ENCODE data around the gene ITPKC. TPM values are rescaled to one million over a fixed set of nuclear protein-coding genes. Genes with fewer than 3 reads are reported as not detected.
A peak's percentile ranks its signal among the peaks of the same experiment; 100 is the strongest.

Gene ITPKC
- total and polyA plus RNA-seq, 7 donors = 6.9 to 19.2 (median 14.5) TPM

DNA sequence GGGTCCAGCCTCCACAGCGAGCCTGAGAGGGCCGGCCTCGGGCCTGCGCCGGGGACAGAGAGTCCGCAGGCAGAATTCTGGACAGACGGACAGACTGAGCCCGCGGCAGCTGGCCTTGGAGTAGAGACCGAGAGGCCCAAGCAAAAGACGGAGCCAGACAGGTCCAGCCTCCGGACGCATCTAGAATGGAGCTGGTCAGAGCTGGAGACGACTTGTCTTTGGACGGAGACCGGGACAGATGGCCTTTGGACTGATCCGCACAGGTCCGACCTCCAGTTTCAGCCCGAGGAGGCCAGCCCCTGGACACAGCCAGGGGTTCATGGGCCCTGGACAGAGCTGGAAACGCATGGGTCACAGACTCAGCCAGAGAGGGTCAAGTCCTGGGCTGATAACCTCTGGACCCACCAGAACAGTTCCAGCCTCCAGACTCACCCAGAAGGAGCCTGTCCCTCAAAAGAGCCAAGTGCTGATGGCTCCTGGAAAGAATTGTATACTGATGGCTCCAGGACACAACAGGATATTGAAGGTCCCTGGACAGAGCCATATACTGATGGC is 490 bp downstream of the ITPKC start:
- peak overlapping the region; percentile 76 for H3K4me3 ChIP-seq
- TF ChIP-seq, protein P1, sequence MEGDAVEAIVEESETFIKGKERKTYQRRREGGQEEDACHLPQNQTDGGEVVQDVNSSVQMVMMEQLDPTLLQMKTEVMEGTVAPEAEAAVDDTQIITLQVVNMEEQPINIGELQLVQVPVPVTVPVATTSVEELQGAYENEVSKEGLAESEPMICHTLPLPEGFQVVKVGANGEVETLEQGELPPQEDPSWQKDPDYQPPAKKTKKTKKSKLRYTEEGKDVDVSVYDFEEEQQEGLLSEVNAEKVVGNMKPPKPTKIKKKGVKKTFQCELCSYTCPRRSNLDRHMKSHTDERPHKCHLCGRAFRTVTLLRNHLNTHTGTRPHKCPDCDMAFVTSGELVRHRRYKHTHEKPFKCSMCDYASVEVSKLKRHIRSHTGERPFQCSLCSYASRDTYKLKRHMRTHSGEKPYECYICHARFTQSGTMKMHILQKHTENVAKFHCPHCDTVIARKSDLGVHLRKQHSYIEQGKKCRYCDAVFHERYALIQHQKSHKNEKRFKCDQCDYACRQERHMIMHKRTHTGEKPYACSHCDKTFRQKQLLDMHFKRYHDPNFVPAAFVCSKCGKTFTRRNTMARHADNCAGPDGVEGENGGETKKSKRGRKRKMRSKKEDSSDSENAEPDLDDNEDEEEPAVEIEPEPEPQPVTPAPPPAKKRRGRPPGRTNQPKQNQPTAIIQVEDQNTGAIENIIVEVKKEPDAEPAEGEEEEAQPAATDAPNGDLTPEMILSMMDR (IDR thresholded peaks at IDR 0.05) = no peak
- no peaks in the 10 kb centered on the region for H3K9me3 ChIP-seq
- ATAC-seq = no peak
- DNase-seq = no peak
- intact Hi-C loops (cut with DNase I) = loop anchor here in 1 of 2 donors (5.0 kb wide), 2 partner anchors 35 to 90 kb away; partner anchors contain the start of genes ACTMAP and SNRPA
- no peaks in the 10 kb centered on the region for H3K27me3 ChIP-seq (ENCODE audit: insufficient read depth in 3 of 3, low read length in 2 of 3)
- peaks cover 42% of the 10 kb centered on the region for H3K4me1 ChIP-seq
- WGBS, 3 donors = 0% methylated on average over 20 of the region's 20 CpGs
- peaks cover 0 to 15% of the 10 kb centered on the region in 2 donors for H3K36me3 ChIP-seq (ENCODE audit: insufficient read depth in 1 of 2, low read depth in 1 of 2)
- H3K27ac ChIP-seq = peak overlapping the region; percentile 96

DNA sequence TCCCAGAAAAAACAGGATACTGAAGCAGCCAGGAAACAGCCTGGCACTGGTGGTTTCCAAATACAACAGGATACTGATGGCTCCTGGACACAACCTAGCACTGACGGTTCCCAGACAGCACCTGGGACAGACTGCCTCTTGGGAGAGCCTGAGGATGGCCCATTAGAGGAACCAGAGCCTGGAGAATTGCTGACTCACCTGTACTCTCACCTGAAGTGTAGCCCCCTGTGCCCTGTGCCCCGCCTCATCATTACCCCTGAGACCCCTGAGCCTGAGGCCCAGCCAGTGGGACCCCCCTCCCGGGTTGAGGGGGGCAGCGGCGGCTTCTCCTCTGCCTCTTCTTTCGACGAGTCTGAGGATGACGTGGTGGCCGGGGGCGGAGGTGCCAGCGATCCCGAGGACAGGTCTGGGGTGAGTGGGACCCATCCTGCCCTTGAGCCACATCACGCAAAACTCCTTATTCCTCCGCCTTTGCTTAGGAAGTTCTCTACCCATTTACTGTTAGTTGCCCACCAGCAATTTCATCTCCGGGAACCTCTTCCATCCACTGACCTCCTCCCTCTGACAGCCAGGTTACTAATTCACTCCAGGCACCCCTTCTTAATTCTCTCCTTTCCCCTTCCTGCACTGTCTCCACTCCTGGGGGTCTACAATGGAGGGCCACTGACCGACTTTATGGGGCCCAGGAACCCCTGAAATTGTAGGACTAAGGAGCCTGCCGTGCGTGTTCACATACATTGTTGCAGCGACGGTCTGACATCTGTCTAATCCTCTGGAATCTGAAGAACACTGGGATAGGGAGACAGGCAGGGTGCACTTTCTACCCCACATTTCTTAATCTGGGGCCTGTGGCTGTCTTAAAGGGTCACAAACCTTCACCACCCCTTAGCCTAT is 1.2 kb downstream of the ITPKC start:
- TF ChIP-seq, protein P1 (IDR thresholded peaks at IDR 0.05) = no peak
- ATAC-seq (no peak), DNase-seq (peak in 1 of 2 donors; percentile 58)
- H3K4me1 ChIP-seq = peaks cover 43% of the 10 kb centered on the region
- no peaks in the 10 kb centered on the region for H3K9me3 ChIP-seq
- peak overlapping the region; percentile 96 for H3K27ac ChIP-seq
- H3K27me3 ChIP-seq (ENCODE audit: insufficient read depth in 3 of 3, low read length in 2 of 3) = no peaks in the 10 kb centered on the region
- intact Hi-C loops (cut with DNase I) = loop anchor here in 1 of 2 donors (5.0 kb wide), 2 partner anchors 34 to 89 kb away; partner anchors contain the start of genes ACTMAP and SNRPA
- peak overlapping the region; percentile 76 for H3K4me3 ChIP-seq
- peaks cover 0 to 9% of the 10 kb centered on the region in 2 donors for H3K36me3 ChIP-seq (ENCODE audit: insufficient read depth in 1 of 2, low read depth in 1 of 2)
- 33 to 42% (median 39%) methylated on average over 18 to 20 of the region's 20 CpGs for WGBS, 3 donors

DNA sequence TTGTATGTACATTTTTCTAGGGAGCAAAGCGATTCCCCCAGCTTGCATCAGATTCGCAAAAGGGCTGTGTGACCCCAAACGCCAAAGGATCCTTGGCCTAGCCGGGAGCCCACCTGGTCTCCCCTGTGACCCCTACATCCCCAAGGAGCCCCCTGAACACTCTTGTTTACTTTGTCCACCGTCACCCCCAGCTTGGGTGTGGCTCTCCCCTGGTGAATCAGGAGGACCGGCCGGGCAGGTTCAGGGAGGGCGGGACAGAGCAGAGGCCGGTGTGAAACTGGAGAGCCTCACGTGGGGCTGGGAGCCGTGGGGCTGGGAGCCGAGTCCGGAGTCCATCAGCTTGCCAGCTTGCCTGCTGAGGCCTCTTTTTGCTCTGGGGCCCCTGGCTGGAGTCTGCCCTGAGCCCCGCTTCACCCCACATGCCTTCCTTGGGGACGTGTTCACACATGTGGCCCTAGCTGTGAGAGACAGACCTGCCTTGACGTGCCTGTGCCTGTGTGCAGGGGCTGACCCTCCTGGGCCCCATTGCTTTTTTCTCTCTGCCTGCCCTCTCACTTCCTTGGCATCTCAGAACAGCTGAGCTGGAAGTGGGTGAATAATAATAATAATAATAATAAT is 2.0 kb downstream of the ITPKC start:
- TF ChIP-seq, protein P1 (IDR thresholded peaks at IDR 0.05) = no peak
- peak; percentile 75 to 88 for DNase-seq
- ATAC-seq = peak in 3 of 4 donors; percentile 16 to 62 (median 47)
- H3K36me3 ChIP-seq (ENCODE audit: insufficient read depth in 1 of 2, low read depth in 1 of 2) = peaks cover 2 to 14% of the 10 kb centered on the region in 2 donors
- intact Hi-C loops (cut with DNase I) = loop anchor here in 1 of 2 donors (5.0 kb wide), 2 partner anchors 33 to 88 kb away; partner anchors contain the start of genes ACTMAP and SNRPA
- peak overlapping the region; percentile 76 for H3K4me3 ChIP-seq
- H3K27ac ChIP-seq = peak overlapping the region; percentile 96
- H3K9me3 ChIP-seq = no peaks in the 10 kb centered on the region
- peaks cover 43% of the 10 kb centered on the region for H3K4me1 ChIP-seq
- no peaks in the 10 kb centered on the region for H3K27me3 ChIP-seq (ENCODE audit: insufficient read depth in 3 of 3, low read length in 2 of 3)
- 2 to 6% (median 4%) methylated on average over 16 of the region's 16 CpGs for WGBS, 3 donors

DNA sequence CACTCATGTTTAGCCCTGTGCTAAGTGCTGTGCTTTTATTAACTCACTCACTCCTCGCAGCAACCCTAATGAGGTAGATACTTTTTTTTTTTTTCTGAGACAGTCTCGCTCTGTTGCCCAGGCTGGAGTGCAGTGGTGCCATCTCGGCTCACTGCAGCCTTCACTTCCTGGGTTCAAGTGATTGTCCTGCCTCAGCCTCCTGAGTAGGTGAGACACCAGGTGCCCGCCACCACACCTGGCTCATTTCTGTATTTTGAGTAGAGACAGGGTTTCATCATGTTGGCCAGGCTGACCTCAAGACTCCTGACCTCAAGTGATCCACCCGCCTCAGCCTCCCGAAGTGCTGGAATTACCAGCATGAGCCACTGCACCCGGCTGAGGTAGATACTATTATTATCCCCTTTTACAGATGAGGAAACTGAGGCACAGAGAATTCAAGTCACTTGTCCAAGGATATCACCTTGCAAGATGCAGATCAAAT is 2.5 kb downstream of the ITPKC start:
- no peak for ATAC-seq
- no peaks in the 10 kb centered on the region for H3K9me3 ChIP-seq
- intact Hi-C loops (cut with DNase I) = loop anchor here in 1 of 2 donors (5.0 kb wide), 2 partner anchors 33 to 88 kb away; partner anchors contain the start of genes ACTMAP and SNRPA
- DNase-seq = peak in 1 of 2 donors; percentile 27
- TF ChIP-seq, protein P1 (IDR thresholded peaks at IDR 0.05) = no peak
- peak overlapping the region; percentile 96 for H3K27ac ChIP-seq
- WGBS, 3 donors = 31 to 41% (median 32%) methylated on average over 7 of the region's 7 CpGs
- peaks cover 3 to 19% of the 10 kb centered on the region in 2 donors for H3K36me3 ChIP-seq (ENCODE audit: insufficient read depth in 1 of 2, low read depth in 1 of 2)
- no peaks in the 10 kb centered on the region for H3K27me3 ChIP-seq (ENCODE audit: insufficient read depth in 3 of 3, low read length in 2 of 3)
- H3K4me1 ChIP-seq = peaks cover 39% of the 10 kb centered on the region
- peak overlapping the region; percentile 76 for H3K4me3 ChIP-seq
